ENCODE data around the gene TP63. TPM values are rescaled to one million over a fixed set of nuclear protein-coding genes. Genes with fewer than 3 reads are reported as not detected.

Gene TP63
- total RNA-seq, 1 donor from 2014 or later = 0.13 TPM

- Histone ChIP-seq H3K27me3 (ENCODE audit: control insufficient read depth, insufficient read depth, low read length) (no peaks in the 10 kb centered on the region), H3K4me3 (ENCODE audit: low read depth, low read length) (no peak overlapping the region), H3K36me3 (ENCODE audit: control insufficient read depth, insufficient read depth, low read length) (no peaks in the 10 kb centered on the region)
- no peak for TF ChIP-seq CTCF (IDR thresholded peaks at IDR 0.05; ENCODE audit: insufficient read depth, low read length, poor library complexity, severe bottlenecking)
- no peak for DNase-seq (ENCODE audit: low read depth)
Observed at GRCh38 chr3:189897406-189897805, 266.2 kb downstream of the TP63 start.

- no peak for TF ChIP-seq CTCF (IDR thresholded peaks at IDR 0.05; ENCODE audit: insufficient read depth, low read length, poor library complexity, severe bottlenecking)
- Histone ChIP-seq H3K27me3 (ENCODE audit: control insufficient read depth, insufficient read depth, low read length) (no peaks in the 10 kb centered on the region), H3K36me3 (ENCODE audit: control insufficient read depth, insufficient read depth, low read length) (no peaks in the 10 kb centered on the region), H3K4me3 (ENCODE audit: low read depth, low read length) (no peak overlapping the region)
- no peak for DNase-seq (ENCODE audit: low read depth)
Observed at GRCh38 chr3:189898559-189899153, 267.5 kb downstream of the TP63 start.

- DNase-seq (ENCODE audit: low read depth) = no peak
- H3K4me3 ChIP-seq (ENCODE audit: low read depth, low read length) = no peak overlapping the region
- no peaks in the 10 kb centered on the region for H3K36me3 ChIP-seq (ENCODE audit: control insufficient read depth, insufficient read depth, low read length)
- H3K27me3 ChIP-seq (ENCODE audit: control insufficient read depth, insufficient read depth, low read length) = no peaks in the 10 kb centered on the region
- no peak for TF ChIP-seq CTCF (IDR thresholded peaks at IDR 0.05; ENCODE audit: insufficient read depth, low read length, poor library complexity, severe bottlenecking)
Observed at GRCh38 chr3:189899186-189899585, 268.0 kb downstream of the TP63 start.

DNA sequence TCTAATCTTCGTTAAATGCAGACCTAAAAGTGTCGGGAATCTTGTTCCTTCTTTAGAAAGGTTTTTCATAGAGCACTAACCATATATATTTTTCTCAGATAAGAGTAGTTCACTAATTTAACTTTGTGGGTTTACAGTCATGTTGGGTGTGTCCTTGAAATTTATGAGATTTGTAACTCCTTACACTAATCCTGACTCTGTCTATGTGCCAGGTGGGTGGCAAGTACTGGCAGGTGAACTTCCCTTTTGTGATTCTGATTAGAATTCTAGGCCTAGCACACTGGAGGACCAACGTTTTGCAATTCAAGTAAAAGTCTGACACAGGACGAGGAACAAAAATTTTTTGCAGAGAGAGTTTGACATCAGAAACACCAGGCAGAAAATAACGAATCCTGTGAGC lies 269.4 kb downstream of the TP63 start:
- no peaks in the 10 kb centered on the region for H3K36me3 ChIP-seq (ENCODE audit: control insufficient read depth, insufficient read depth, low read length)
- no peak for TF ChIP-seq CTCF (IDR thresholded peaks at IDR 0.05; ENCODE audit: insufficient read depth, low read length, poor library complexity, severe bottlenecking)
- DNase-seq (ENCODE audit: low read depth) = no peak
- no peak overlapping the region for H3K4me3 ChIP-seq (ENCODE audit: low read depth, low read length)
- no peaks in the 10 kb centered on the region for H3K27me3 ChIP-seq (ENCODE audit: control insufficient read depth, insufficient read depth, low read length)

DNA sequence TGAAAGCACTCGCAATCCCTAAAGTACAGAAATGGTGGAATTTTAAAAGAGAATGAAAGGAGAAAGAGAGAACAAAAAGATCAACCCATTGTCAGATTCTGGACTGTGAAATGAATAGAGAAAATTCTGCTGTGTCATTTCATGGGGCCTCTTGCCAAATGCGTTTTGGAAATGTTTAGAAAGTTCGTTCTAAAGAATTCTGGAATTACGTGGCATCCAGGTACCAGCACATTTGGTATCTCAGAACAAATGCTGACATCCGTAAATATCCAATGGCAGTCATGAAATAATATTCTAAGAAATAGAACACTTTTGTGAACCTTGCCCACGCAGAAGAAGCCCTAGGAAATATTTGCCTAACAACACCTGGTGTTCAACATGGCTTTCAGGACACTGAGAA lies 270.3 kb downstream of the TP63 start:
- DNase-seq (ENCODE audit: low read depth) = no peak
- no peak overlapping the region for H3K4me3 ChIP-seq (ENCODE audit: low read depth, low read length)
- TF ChIP-seq CTCF (IDR thresholded peaks at IDR 0.05; ENCODE audit: insufficient read depth, low read length, poor library complexity, severe bottlenecking) = no peak
- H3K27me3 ChIP-seq (ENCODE audit: control insufficient read depth, insufficient read depth, low read length) = no peaks in the 10 kb centered on the region
- no peaks in the 10 kb centered on the region for H3K36me3 ChIP-seq (ENCODE audit: control insufficient read depth, insufficient read depth, low read length)

Measured in kidney epithelial cell (primary cell).